NK-92 (cell line): Measurements from ENCODE around the gene ELF1.
"Not testable (repeated sequence)": the region's sequence is repeated elsewhere in the genome, so short reads cannot be mapped to it uniquely, and the experiment has no call there.

Experiments
- DNase-seq: peaks from one replicate; lab custom pipeline; 2025; ENCODE audit not compliant: unreplicated experiment; lab: John Stamatoyannopoulos, UW

Gene ELF1

DNA sequence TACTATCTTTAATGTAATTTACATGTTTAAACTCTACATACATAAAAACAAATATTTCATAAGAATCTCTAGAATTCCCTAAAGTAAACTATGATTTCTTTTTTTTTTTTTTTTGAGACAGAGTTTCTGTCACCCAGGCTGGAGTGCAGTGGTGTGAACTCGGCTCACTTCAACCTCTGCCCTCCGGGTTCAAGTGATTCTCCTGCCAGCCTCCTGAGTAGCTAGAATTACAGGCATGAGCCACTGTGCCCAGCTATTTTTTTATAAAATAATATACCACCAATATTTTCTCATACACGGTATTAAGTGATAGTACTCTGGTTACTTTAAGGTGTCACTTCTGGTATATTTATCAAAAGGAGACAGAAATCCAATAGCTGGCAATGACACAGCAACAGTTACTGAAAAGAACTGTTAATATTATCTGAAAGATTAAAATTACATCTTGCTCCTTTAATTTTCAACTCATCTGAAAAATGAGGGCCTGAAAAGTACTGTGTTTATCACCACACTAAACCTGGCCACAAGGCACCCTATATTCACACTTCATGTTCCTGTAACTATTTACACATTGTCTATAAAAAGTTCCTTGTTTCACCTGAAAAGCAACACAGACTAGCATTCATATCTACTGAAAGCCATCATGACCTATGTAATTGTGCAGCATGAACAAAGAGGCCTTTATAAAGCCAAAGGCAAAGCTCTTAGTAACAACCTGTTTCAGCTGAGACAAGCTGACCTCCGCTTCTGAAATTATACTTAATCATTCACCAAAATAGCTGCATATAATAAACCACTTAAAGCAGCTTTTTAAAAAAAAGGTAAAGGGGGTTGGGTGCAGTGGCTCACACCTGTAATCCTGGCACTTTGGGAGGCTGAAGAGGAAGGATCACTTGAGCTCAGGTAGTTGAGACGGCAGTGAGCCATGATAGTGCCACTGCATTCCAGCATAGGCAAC is 123.6 kb downstream of the ELF1 start:
- DNase-seq: no peak

DNA sequence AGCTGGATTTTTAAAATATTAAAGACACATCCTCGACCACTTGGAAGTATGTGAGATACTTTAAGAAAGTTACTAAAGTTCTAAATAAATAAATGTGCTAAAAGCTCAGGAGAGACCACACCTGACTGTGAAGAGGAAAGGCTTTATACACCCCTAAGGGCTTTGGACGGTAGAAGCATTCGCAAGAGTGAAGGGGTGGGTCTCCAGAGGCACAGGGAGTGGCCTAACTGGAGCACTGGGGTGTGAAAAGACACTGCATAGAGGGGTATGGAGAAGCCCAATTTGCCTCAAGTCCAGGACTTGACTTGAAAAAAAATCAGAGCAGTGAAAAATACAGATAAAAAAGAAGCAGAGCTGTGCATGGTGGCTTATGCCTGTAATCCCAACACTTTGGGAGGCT is 125.5 kb downstream of the ELF1 start:
- DNase-seq: not testable (repeated sequence)

DNA sequence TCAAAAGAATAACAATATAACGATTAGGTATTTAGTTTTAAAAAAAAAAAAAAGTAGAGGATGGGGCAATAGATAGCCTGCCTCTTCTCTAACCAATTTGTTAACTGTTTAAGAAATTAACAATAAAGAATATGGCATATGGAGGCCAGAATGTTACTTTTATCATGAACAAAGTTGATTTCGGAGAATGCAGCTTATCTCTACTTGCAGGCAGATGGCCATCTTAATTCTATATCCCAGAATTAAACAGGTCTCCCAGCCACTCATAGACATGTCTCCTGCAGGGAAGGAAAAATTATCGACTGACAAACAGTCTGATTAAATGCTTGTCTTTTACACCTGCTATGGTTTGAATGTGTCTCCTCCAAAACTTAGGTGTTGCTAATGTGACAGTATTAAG is 133.1 kb downstream of the ELF1 start:
- no peak for DNase-seq

DNA sequence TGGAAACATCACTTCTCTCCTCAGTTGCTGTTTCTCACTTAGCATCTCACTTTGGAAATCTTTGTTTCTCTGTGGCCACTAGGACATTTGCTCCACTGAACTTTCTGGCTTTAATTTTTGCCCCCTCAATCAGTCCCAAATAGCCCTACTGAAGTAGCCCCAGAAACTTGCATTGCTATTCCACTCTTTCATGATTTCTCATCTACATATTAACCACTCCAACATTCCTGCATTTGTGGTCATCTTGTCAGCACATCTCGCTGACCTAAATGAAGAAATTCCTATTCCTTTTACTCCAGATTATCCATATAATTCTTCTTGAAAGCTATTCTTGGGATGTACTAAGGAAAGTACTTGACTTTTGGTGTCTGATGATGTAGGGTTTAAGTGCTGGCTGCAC is 134.9 kb downstream of the ELF1 start:
- not testable (repeated sequence) for DNase-seq
